Measurements from ENCODE around the gene IBA57.
"Not testable (repeated sequence)": the region's sequence is repeated elsewhere in the genome, so short reads cannot be mapped to it uniquely, and the experiment has no call there.

The IBA57 gene

DNA sequence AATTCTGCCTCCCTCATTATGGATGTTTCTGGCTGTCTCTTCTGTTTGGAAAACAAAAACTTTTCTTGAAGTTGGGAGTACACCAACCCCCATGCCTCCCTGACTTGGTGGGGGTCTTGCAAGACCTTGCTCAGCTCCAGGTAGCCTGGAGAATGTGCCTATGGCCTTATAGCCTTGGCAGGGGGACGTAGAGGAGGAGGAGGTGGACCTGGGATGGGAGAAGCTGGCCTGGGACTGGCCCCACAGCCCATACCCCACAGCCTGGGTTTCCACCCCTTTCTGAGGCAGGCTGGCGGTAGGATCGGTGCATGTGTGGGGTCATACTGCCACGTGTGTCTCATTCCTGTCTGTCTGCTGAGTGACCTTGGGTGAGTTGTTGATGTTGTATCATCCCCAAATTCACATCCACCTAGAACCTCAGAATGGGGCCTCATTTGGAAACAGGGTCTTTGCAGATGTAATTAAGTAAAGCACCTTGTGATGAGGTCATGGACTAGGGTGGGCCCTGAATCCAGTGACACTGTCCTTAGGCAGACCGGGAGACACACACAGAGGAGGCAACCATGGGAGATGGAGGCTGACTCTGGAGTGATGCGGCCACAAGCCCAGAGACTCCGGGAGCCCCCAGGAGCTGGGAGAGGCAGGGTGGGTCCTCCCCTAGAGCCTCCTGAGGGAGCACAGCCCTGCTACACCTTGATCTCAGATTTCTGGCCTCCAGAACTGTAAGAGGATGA lies 60.7 kb downstream of the IBA57 start:
- TF ChIP-seq FOXP2 (optimal IDR thresholded peaks at IDR 0.05; ENCODE audit: control extremely low read depth, extremely low read length, insufficient read depth) (no peak), EZH2 (IDR thresholded peaks at IDR 0.05) (no peak), POLR2AphosphoS5 (IDR thresholded peaks at IDR 0.05; ENCODE audit: borderline replicate concordance, low read depth, low read length) (no peak)
- no peak for DNase-seq (ENCODE audit: low read depth, low spot score)
- no peak overlapping the region for H3K9ac ChIP-seq (ENCODE audit: insufficient read length)
- peaks cover 32% of the 10 kb centered on the region for H3K36me3 ChIP-seq (ENCODE audit: insufficient read depth, low read length)
- H3K27ac ChIP-seq: no peak overlapping the region
- H3K9me3 ChIP-seq (ENCODE audit: low read depth, low read length): 0 out of 2 replicates have a peak, but pooled peaks cover 3% of the 10 kb centered on the region
- H3K4me3 ChIP-seq: no peak overlapping the region

DNA sequence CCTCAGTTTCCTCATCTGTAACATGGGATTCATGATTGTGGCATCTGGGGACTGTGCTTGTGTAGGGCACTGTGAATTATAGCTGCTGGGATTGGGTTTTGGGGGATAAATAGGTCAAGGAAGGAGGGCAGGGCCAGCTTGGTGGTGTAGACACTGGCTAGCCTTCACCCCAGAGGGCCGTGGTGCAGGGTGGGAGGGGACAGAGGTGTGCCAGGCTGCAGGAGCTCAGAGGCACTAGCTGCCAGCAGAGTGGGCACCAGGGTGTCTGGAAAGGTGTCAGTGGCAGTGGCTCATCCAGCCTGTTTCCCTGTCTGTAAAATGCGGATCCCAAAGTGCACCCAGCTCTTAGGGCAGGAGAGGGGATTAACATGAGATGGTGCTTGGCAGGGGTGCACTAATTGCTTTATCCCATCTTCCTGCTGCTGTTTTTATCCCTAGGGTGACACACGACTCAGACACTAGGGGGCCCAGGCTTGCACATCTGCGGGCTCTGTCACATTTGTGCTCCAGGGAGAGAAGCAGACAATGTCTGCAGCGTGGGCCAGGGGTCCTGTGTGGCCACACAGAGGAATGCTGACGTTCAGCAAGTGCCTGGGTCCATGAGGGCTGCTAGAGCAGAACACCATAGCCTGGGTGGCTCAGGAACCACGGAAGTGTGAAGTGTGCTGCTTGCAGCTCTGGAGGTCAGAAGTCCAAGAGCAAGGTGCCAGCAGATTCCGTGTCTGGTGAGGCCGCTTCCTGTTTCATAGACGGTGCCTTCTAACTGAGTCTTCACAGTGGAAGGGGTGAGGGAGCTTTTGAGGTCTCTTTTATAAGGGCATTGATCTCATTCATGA lies 61.6 kb downstream of the IBA57 start:
- TF ChIP-seq POLR2AphosphoS5 (IDR thresholded peaks at IDR 0.05; ENCODE audit: borderline replicate concordance, low read depth, low read length) (no peak), EZH2 (IDR thresholded peaks at IDR 0.05) (no peak), FOXP2 (optimal IDR thresholded peaks at IDR 0.05; ENCODE audit: control extremely low read depth, extremely low read length, insufficient read depth) (no peak)
- H3K9ac ChIP-seq (ENCODE audit: insufficient read length): no peak overlapping the region
- H3K9me3 ChIP-seq (ENCODE audit: low read depth, low read length): 0 out of 2 replicates have a peak, but pooled peaks cover 3% of the 10 kb centered on the region
- DNase-seq (ENCODE audit: low read depth, low spot score): no peak
- H3K36me3 ChIP-seq (ENCODE audit: insufficient read depth, low read length): peaks cover 41% of the 10 kb centered on the region
- H3K4me3 ChIP-seq: no peak overlapping the region
- no peak overlapping the region for H3K27ac ChIP-seq

DNA sequence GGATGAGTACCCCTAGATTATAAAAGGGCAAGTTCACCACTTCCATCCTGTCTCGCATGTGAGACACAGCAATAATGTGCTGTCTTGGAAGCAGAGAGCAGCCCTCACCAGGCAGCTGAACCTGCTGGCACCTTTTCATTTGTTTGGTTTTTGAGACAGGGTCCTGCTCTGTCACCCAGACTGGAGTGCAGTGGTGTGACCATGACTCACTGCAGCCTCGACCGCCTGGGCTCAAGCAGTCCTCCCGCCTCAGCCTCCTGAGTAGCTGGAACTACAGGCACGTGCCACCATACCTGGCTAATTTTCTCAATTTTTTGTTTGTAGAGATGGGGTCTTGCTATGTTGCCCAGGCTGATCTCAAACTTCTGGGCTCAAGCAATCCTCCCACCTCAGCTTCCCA lies 62.5 kb downstream of the IBA57 start:
- not testable (repeated sequence) for H3K9ac ChIP-seq (ENCODE audit: insufficient read length); H3K4me3 ChIP-seq; DNase-seq (ENCODE audit: low read depth, low spot score); H3K9me3 ChIP-seq (ENCODE audit: low read depth, low read length); H3K27ac ChIP-seq
- peaks cover 48% of the 10 kb centered on the region for H3K36me3 ChIP-seq (ENCODE audit: insufficient read depth, low read length)

DNA sequence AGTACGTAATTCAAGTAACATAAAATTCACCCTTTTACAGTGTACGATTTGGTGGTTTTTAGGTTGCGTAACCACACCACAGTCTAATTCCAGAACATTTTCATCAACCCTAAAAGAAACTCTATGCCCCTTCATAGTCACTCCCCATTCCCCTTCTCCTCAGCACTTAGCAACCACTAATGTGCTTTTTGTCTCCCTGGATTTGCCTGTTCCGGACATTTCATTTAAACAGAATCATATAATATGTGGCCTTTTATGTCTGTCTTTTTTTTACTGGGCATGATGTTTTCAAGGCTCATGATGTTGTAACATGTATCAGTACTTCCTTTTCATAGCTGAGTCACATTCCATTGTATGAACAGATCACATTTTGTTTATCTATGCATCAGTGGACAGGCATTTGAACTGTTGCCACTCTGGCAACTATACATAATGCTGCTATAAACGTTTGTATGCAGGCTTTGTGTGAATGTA lies 63.0 kb downstream of the IBA57 start:
- DNase-seq (ENCODE audit: low read depth, low spot score): no peak
- H3K36me3 ChIP-seq (ENCODE audit: insufficient read depth, low read length): peaks cover 48% of the 10 kb centered on the region
- no peak overlapping the region for H3K9ac ChIP-seq (ENCODE audit: insufficient read length)
- peak overlapping the region; percentile 25; the same call in 1 of the 2 replicates for H3K27ac ChIP-seq
- peaks cover 3% of the 10 kb centered on the region; the same call in 1 of the 2 replicates for H3K9me3 ChIP-seq (ENCODE audit: low read depth, low read length)
- H3K4me3 ChIP-seq: no peak overlapping the region
- TF ChIP-seq FOXP2 (optimal IDR thresholded peaks at IDR 0.05; ENCODE audit: control extremely low read depth, extremely low read length, insufficient read depth) (no peak), EZH2 (IDR thresholded peaks at IDR 0.05) (no peak), POLR2AphosphoS5 (IDR thresholded peaks at IDR 0.05; ENCODE audit: borderline replicate concordance, low read depth, low read length) (no peak)

DNA sequence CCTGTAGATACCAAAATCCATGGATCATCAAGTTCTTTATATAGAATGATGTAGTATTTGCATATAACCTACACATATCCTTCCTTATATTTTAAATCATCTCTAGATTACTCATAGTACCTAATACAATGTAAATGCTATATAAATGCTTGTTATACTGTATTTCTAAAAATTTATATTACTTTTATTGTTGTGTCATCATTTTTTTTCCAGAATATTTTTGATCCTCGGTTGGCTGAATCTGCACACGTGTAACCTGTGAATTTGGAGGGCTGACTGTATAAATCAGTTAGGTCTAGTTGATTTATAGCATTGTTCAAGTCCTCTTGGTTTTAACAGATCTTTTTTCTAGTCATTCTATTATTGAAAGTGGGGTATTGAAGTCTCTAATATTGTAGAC lies 65.6 kb downstream of the IBA57 start:
- no peak for DNase-seq (ENCODE audit: low read depth, low spot score)

More for the DNA sequence above, 65.6 kb downstream of the IBA57 start:
- Histone ChIP-seq H3K27ac (no peak overlapping the region), H3K9me3 (ENCODE audit: low read depth, low read length) (peaks cover 3% of the 10 kb centered on the region; the same call in 1 of the 2 replicates), H3K9ac (ENCODE audit: insufficient read length) (no peak overlapping the region), H3K36me3 (ENCODE audit: insufficient read depth, low read length) (peaks cover 38% of the 10 kb centered on the region), H3K4me3 (no peak overlapping the region)
- TF ChIP-seq POLR2AphosphoS5 (IDR thresholded peaks at IDR 0.05; ENCODE audit: borderline replicate concordance, low read depth, low read length): no peak
- TF ChIP-seq FOXP2 (optimal IDR thresholded peaks at IDR 0.05; ENCODE audit: control extremely low read depth, extremely low read length, insufficient read depth): no peak
- no peak for TF ChIP-seq EZH2 (IDR thresholded peaks at IDR 0.05)
